Panc1 (cell line): Measurements from ENCODE around the gene MRPL9. TPM values are rescaled to one million over a fixed set of nuclear protein-coding genes. Genes with fewer than 3 reads are reported as not detected.

ENCODE experiments used
- ATAC-seq: fragments of 200-7000 bp; cut with Tn5 transposase; 2 replicates; pipeline ENCODE4 v1.9.1; 2020; ENCODE audit warnings: mild to moderate bottlenecking, moderate library complexity
- BruUV-seq: library from RNA; stranded (reverse); fragments of 400-500 nt; replicated peaks from 2 replicates; lab custom pipeline; 2021; lab: Mats Ljungman, UMichigan
- CTCF ChIA-PET: fragments of 300-600 bp; sonication (Branson Sonifier 250); formaldehyde crosslinking; loops from one replicate; lab custom pipeline; 2022; ENCODE audit warnings: antibody characterized with exemption; lab: Charles Lee
- POLR2A ChIA-PET: fragments of 300-600 bp; sonication (Branson Sonifier 250); formaldehyde crosslinking; loops from one replicate; lab custom pipeline; 2022; ENCODE audit warnings: antibody characterized with exemption; lab: Charles Lee
- DNase-seq: peaks from one replicate; pipeline ENCODE4 v3.0.0-alpha.2; 2010; ENCODE audit warnings: low read depth, low spot score
- H3K27ac ChIP-seq: 2 replicates; pipeline ENCODE4 v1.5.1; 2011; ENCODE audit warnings: mild to moderate bottlenecking, low read length, inconsistent platforms
- H3K27me3 ChIP-seq: fragments of 200-500 bp; sonication (Bioruptor generic); 2 replicates; pipeline ENCODE4 v1.6.0; 2014; ENCODE audit warnings: low read length, inconsistent platforms; ENCODE audit not compliant: control insufficient read depth, insufficient read depth
- H3K36me3 ChIP-seq: fragments of 200-500 bp; sonication (Bioruptor generic); 2 replicates; pipeline ENCODE4 v1.5.1; 2014; ENCODE audit warnings: inconsistent platforms, mild to moderate bottlenecking, low read length, moderate library complexity; ENCODE audit not compliant: control insufficient read depth, insufficient read depth
- H3K4me1 ChIP-seq: 2 replicates; pipeline ENCODE4 v1.5.1; 2011; ENCODE audit warnings: inconsistent platforms, mild to moderate bottlenecking, low read length, moderate library complexity; ENCODE audit not compliant: control insufficient read depth, insufficient read depth
- H3K4me3 ChIP-seq, 2 experiments: 2 replicates each; pipeline ENCODE4 v1.5.1; 2011 to 2012; ENCODE audit warnings: low read depth in 2 of 2, low read length in 2 of 2, mild to moderate bottlenecking in 2 of 2, inconsistent platforms in 1 of 2, moderate library complexity in 1 of 2
- H3K9me3 ChIP-seq: fragments of 200-500 bp; sonication (Bioruptor generic); 2 replicates; pipeline ENCODE4 v1.5.1; 2014; ENCODE audit warnings: low read depth, mild to moderate bottlenecking, inconsistent platforms, low read length, moderate library complexity; ENCODE audit not compliant: control insufficient read depth, insufficient read depth
- POLR2AphosphoS5 ChIP-seq: IDR thresholded peaks from 2 replicates; pipeline ENCODE4 v1.6.1; 2012; ENCODE audit warnings: mild to moderate bottlenecking, low read depth, low read length, moderate library complexity
- SIN3A ChIP-seq: IDR thresholded peaks from 2 replicates; pipeline ENCODE4 v1.6.1; 2012; ENCODE audit warnings: low read depth, mild to moderate bottlenecking, low read length, moderate library complexity, borderline replicate concordance; ENCODE audit not compliant: insufficient read depth
- TCF7L2 ChIP-seq: IDR thresholded peaks from 2 replicates; pipeline ENCODE4 v1.6.1; 2011; ENCODE audit warnings: mild to moderate bottlenecking, low read depth, low read length, inconsistent platforms
- in situ Hi-C: cut with HindIII; loops from 2 replicates; pipeline ENCODE4 v1.10.0; 2016; ENCODE audit warnings: low sequenced_read_pairs, low pct_unique_long_range_greater_than_20kb
- intact Hi-C: fragments of 100-400 bp; cut with micrococcal nuclease; formaldehyde crosslinking; loops from one replicate; pipeline ENCODE4 v1.10.0; 2022; ENCODE audit not compliant: unreplicated experiment
- total RNA-seq: library from RNA; stranded (reverse); gene quantifications from one replicate; pipeline ENCODE4 v1.2.1, GENCODE V29; 2021; ENCODE audit not compliant: unreplicated experiment
- TF ChIP-seq, protein P1 (sequence below), 2 experiments: IDR thresholded peaks; 2 replicates each; pipeline ENCODE4 v1.6.1; 2011 to 2012; ENCODE audit warnings: low read depth in 2 of 2, control low read depth in 1 of 2, low read length in 1 of 2, mild to moderate bottlenecking in 1 of 2, moderate library complexity in 1 of 2; ENCODE audit not compliant: insufficient read depth in 1 of 2
- TF ChIP-seq, protein P2 (sequence below): fragments of 450-650 bp; IDR thresholded peaks from 2 replicates; pipeline ENCODE4 v1.5.1; 2017; ENCODE audit warnings: mild to moderate bottlenecking

The MRPL9 gene
- total RNA-seq, 1 experiment from 2014 or later: 98.3 TPM

DNA sequence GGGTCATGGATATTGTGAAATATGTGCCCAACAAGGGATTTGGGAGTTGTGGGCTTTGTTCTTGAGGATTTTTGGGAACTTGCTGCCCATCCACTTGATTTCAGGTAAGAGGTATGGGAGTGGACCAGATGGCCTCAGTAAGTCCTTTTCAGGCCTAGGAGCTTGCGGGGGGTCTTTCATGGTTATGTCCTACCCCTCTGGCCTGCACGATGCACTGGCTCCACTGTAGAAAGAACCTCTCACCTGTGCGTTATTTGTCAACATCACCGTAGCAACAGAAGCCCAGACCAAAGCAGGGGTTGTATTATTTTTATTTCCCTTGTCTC lies 33.4 kb downstream of the MRPL9 start:
- Histone ChIP-seq H3K4me3 (no peak overlapping the region), H3K4me1 (no peaks in the 10 kb centered on the region), H3K9me3 (no peaks in the 10 kb centered on the region), H3K36me3 (no peaks in the 10 kb centered on the region), H3K27ac (no peak overlapping the region), H3K27me3 (no peaks in the 10 kb centered on the region)
- ChIA-PET POLR2A (no interaction called here), CTCF (interaction anchor here (0.5 kb wide), 1 partner anchor 55 kb away, joined by 7 read pairs; no protein-coding TSS in a partner anchor)
- TF ChIP-seq SIN3A: no peak
- TF ChIP-seq, protein P1, sequence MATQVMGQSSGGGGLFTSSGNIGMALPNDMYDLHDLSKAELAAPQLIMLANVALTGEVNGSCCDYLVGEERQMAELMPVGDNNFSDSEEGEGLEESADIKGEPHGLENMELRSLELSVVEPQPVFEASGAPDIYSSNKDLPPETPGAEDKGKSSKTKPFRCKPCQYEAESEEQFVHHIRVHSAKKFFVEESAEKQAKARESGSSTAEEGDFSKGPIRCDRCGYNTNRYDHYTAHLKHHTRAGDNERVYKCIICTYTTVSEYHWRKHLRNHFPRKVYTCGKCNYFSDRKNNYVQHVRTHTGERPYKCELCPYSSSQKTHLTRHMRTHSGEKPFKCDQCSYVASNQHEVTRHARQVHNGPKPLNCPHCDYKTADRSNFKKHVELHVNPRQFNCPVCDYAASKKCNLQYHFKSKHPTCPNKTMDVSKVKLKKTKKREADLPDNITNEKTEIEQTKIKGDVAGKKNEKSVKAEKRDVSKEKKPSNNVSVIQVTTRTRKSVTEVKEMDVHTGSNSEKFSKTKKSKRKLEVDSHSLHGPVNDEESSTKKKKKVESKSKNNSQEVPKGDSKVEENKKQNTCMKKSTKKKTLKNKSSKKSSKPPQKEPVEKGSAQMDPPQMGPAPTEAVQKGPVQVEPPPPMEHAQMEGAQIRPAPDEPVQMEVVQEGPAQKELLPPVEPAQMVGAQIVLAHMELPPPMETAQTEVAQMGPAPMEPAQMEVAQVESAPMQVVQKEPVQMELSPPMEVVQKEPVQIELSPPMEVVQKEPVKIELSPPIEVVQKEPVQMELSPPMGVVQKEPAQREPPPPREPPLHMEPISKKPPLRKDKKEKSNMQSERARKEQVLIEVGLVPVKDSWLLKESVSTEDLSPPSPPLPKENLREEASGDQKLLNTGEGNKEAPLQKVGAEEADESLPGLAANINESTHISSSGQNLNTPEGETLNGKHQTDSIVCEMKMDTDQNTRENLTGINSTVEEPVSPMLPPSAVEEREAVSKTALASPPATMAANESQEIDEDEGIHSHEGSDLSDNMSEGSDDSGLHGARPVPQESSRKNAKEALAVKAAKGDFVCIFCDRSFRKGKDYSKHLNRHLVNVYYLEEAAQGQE (IDR thresholded peaks at IDR 0.05; ENCODE audit: insufficient read depth in 1 of 2, low read depth in 2 of 2, low read length in 1 of 2): no peak
- TF ChIP-seq, protein P2, sequence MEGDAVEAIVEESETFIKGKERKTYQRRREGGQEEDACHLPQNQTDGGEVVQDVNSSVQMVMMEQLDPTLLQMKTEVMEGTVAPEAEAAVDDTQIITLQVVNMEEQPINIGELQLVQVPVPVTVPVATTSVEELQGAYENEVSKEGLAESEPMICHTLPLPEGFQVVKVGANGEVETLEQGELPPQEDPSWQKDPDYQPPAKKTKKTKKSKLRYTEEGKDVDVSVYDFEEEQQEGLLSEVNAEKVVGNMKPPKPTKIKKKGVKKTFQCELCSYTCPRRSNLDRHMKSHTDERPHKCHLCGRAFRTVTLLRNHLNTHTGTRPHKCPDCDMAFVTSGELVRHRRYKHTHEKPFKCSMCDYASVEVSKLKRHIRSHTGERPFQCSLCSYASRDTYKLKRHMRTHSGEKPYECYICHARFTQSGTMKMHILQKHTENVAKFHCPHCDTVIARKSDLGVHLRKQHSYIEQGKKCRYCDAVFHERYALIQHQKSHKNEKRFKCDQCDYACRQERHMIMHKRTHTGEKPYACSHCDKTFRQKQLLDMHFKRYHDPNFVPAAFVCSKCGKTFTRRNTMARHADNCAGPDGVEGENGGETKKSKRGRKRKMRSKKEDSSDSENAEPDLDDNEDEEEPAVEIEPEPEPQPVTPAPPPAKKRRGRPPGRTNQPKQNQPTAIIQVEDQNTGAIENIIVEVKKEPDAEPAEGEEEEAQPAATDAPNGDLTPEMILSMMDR: no peak
- no peak for TF ChIP-seq POLR2AphosphoS5
- TF ChIP-seq TCF7L2: no peak
- in situ Hi-C loops: no loop called here
- DNase-seq (no peak), ATAC-seq (no peak)
- no TSS peak for BruUV-seq
- intact Hi-C loops: no loop called here

DNA sequence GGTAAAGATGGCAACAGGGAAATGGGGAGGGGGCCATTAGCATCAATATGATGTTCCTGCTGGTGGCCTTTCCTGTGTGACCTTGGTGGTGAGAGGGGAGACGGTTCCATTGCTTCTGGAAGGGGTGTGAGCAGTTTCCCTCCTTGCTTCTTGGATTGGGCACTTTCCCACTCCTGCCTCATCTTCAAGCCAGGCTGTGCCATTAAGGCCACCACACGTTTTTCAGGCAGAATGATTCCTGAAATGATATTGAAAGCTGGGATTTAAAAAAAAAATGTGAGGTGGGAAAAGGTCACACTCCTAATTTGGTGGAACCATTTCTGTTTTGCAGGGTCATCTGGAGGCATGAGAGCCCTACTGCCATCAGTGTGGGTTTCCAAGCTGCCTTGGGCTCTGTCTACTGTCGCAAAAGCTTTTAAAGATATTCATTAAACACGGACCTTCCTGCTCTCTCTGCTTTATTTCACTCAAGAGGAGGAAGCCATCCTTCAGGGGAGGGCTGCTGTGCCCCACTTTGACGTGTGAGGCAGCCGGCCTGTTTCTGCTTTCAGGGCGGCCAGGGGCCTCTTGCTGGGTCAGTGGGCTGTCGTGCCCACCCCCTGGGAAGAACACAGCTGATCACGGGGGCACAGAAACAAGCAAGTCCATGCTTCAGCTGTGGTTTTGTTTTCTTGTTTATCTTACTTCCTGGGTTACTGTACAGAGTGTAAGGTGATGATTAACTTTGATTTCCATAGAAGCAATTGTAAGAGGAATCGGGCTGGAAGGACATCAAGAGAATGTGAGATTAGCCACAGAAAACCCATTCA lies 33.9 kb downstream of the MRPL9 start:
- POLR2A ChIA-PET: no interaction called here
- no peak for ATAC-seq
- TF ChIP-seq TCF7L2 (no peak), SIN3A (no peak)
- TF ChIP-seq, protein P2: no peak
- no peak for DNase-seq
- Histone ChIP-seq H3K4me1 (no peaks in the 10 kb centered on the region), H3K27me3 (no peaks in the 10 kb centered on the region), H3K27ac (no peak overlapping the region), H3K9me3 (no peaks in the 10 kb centered on the region), H3K36me3 (no peaks in the 10 kb centered on the region), H3K4me3 (no peak overlapping the region)
- intact Hi-C loops: no loop called here
- CTCF ChIA-PET: interaction anchor here (0.5 to 0.7 kb wide), 2 partner anchors 36 to 55 kb away, joined by 3 to 7 read pairs; no protein-coding TSS in a partner anchor
- no TSS peak for BruUV-seq
- in situ Hi-C loops: no loop called here
